Transverse colon (tissue), 4 donors: Measurements from ENCODE around the gene NTNG1. TPM values are rescaled to one million over a fixed set of nuclear protein-coding genes. Genes with fewer than 3 reads are reported as not detected.
"Not testable (repeated sequence)": the region's sequence is repeated elsewhere in the genome, so short reads cannot be mapped to it uniquely, and the experiment has no call there.

Source experiments
- DNase-seq: peaks from one replicate; pipeline ENCODE4 v3.0.0-alpha.2; 2019
- H3K27ac ChIP-seq, 4 donors: fragments of 200-600 bp; sonication (generic); 2 replicates each; pipeline ENCODE4 v1.5.1; 2016 to 2018; ENCODE audit warnings: inconsistent platforms in 4 of 4
- H3K27me3 ChIP-seq: fragments of 200-600 bp; sonication (generic); 2 replicates; pipeline ENCODE4 v1.5.1; 2017; ENCODE audit warnings: inconsistent platforms
- H3K36me3 ChIP-seq, 4 donors: fragments of 200-600 bp; sonication (generic); 2 replicates each; pipeline ENCODE4 v1.5.1; 2017 to 2019; ENCODE audit warnings: inconsistent platforms in 4 of 4
- H3K4me1 ChIP-seq, 4 donors: fragments of 200-600 bp; sonication (generic); 2 replicates each; pipeline ENCODE4 v1.5.1; 2017 to 2020; ENCODE audit warnings: inconsistent platforms in 4 of 4
- H3K4me3 ChIP-seq, 4 donors: fragments of 200-600 bp; sonication (generic); 1 replicate in 1 of 4; 2 replicates in 3 of 4; pipeline versions ENCODE4 v1.5.1 to v1.6.1; 2017 to 2019; ENCODE audit warnings: inconsistent platforms in 4 of 4
- H3K9me3 ChIP-seq, 2 donors: fragments of 200-600 bp; sonication (generic); 2 replicates each; pipeline ENCODE4 v1.5.1; 2017 to 2019; ENCODE audit warnings: inconsistent platforms in 2 of 2
- CTCF ChIP-seq, 5 experiments: fragments of 200-600 bp in 3 of 5; fragments of 450-650 bp in 2 of 5; sonication (generic) in 3 of 5; IDR thresholded peaks; 1 replicate in 2 of 5; 2 replicates in 3 of 5; pipeline ENCODE4 v1.5.1; 2016 to 2017; ENCODE audit warnings: antibody characterized with exemption in 5 of 5, inconsistent platforms in 3 of 5, mild to moderate bottlenecking in 2 of 5, moderate library complexity in 1 of 5
- EP300 ChIP-seq: sonication (generic); formaldehyde crosslinking; IDR thresholded peaks from one replicate; pipeline ENCODE4 v1.6.1; 2017; ENCODE audit warnings: antibody characterized with exemption, low read depth
- POLR2A ChIP-seq: fragments of 450-650 bp; IDR thresholded peaks from one replicate; pipeline ENCODE4 v1.6.1; 2016; ENCODE audit warnings: antibody characterized with exemption, mild to moderate bottlenecking, moderate library complexity
- POLR2AphosphoS5 ChIP-seq, 3 donors: sonication (generic); formaldehyde crosslinking; IDR thresholded peaks; one replicate each; pipeline ENCODE4 v1.6.1; 2016; ENCODE audit warnings: antibody characterized with exemption in 3 of 3
- WGBS, 2 donors: methylation state at CpG; one replicate each; pipeline ENCODE4 v1.1.5; 2018; ENCODE audit warnings: low coverage in 1 of 2; 5-methylcytosine and 5-hydroxymethylcytosine counted together
- in situ Hi-C, 4 donors: fragments of 200-750 bp; cut with MboI; loops; one replicate each; pipeline versions ENCODE4 v1.15.0 to v1.15.1; 2017; ENCODE audit warnings: low sequenced_read_pairs in 3 of 4, low pct_ligation_motif_present in 1 of 4, low pct_unique_long_range_greater_than_20kb in 1 of 4
- intact Hi-C: fragments of 100-400 bp; cut with DNase I; formaldehyde crosslinking; loops from one replicate; pipeline ENCODE4 v1.15.1; 2023; ENCODE audit warnings: low total_unique reads
- total RNA-seq, 4 donors: library from RNA; depleted of rRNA; stranded (reverse); fragments of >200 nt; gene quantifications; one replicate each; pipeline ENCODE4 v1.1.0, GENCODE V29; 2016

Gene NTNG1
- total RNA-seq, 4 donors from 2014 or later = 1.8 to 6.4 (median 3.5) TPM; not detected in 1

GRCh38 chr1:107231291-107231690 is 90.5 kb downstream of the NTNG1 start:
- no peak overlapping the region for H3K27ac ChIP-seq
- TF ChIP-seq EP300 (no peak), CTCF (IDR thresholded peaks at IDR 0.05) (no peak), POLR2AphosphoS5 (IDR thresholded peaks at IDR 0.05) (no peak), POLR2A (no peak)
- no peaks in the 10 kb centered on the region for H3K4me1 ChIP-seq
- no peaks in the 10 kb centered on the region for H3K9me3 ChIP-seq
- no peaks in the 10 kb centered on the region for H3K27me3 ChIP-seq
- no peak overlapping the region for H3K4me3 ChIP-seq
- in situ Hi-C loops = no loop called here
- H3K36me3 ChIP-seq = no peaks in the 10 kb centered on the region
- no peak for DNase-seq
- intact Hi-C loops = no loop called here
- WGBS, 2 donors = 56% methylated on average over 2 of the region's 2 CpGs; no CpG with 5 or more reads in 1 of the 2 donors

GRCh38 chr1:107232426-107232825 is 91.6 kb downstream of the NTNG1 start:
- 61 to 70% methylated on average over 2 of the region's 2 CpGs for WGBS, 2 donors
- no peak overlapping the region for H3K4me3 ChIP-seq
- intact Hi-C loops (no loop called here), in situ Hi-C loops (no loop called here)
- no peak for DNase-seq
- H3K36me3 ChIP-seq = no peaks in the 10 kb centered on the region
- no peaks in the 10 kb centered on the region for H3K27me3 ChIP-seq
- no peak overlapping the region for H3K27ac ChIP-seq
- TF ChIP-seq POLR2A (no peak), POLR2AphosphoS5 (IDR thresholded peaks at IDR 0.05) (no peak), CTCF (IDR thresholded peaks at IDR 0.05) (no peak), EP300 (no peak)
- no peaks in the 10 kb centered on the region for H3K4me1 ChIP-seq
- H3K9me3 ChIP-seq = peaks cover 0 to 3% of the 10 kb centered on the region in 2 donors

- H3K36me3 ChIP-seq, H3K4me1 ChIP-seq, DNase-seq, H3K9me3 ChIP-seq, H3K27ac ChIP-seq, in situ Hi-C loops, H3K4me3 ChIP-seq, H3K27me3 ChIP-seq, intact Hi-C loops: not testable (repeated sequence)
- WGBS, 2 donors = 86 to 89% methylated on average over 3 of the region's 3 CpGs
Observed at GRCh38 chr1:107236760-107237159, 95.9 kb downstream of the NTNG1 start.

GRCh38 chr1:107243461-107243860 is 102.6 kb downstream of the NTNG1 start:
- no peak for TF ChIP-seq CTCF (IDR thresholded peaks at IDR 0.05)
- no peak for DNase-seq
- Histone ChIP-seq H3K4me1 (no peaks in the 10 kb centered on the region), H3K27me3 (no peaks in the 10 kb centered on the region), H3K9me3 (no peaks in the 10 kb centered on the region), H3K4me3 (no peak overlapping the region), H3K36me3 (no peaks in the 10 kb centered on the region), H3K27ac (no peak overlapping the region)
- 78 to 85% methylated on average over 6 to 7 of the region's 7 CpGs for WGBS, 2 donors
- in situ Hi-C loops = no loop called here
- intact Hi-C loops = no loop called here

GRCh38 chr1:107244709-107245500 is 104.1 kb downstream of the NTNG1 start:
- no peak overlapping the region for H3K27ac ChIP-seq
- DNase-seq = no peak
- in situ Hi-C loops (no loop called here), intact Hi-C loops (no loop called here)
- TF ChIP-seq EP300 (no peak), CTCF (IDR thresholded peaks at IDR 0.05) (no peak)
- no peaks in the 10 kb centered on the region for H3K9me3 ChIP-seq
- 50 to 59% methylated on average over 7 of the region's 7 CpGs for WGBS, 2 donors
- no peaks in the 10 kb centered on the region for H3K27me3 ChIP-seq
- no peaks in the 10 kb centered on the region for H3K36me3 ChIP-seq
- no peaks in the 10 kb centered on the region for H3K4me1 ChIP-seq
- no peak overlapping the region for H3K4me3 ChIP-seq
